ENCODE data around the gene DEFB131B. TPM values are rescaled to one million over a fixed set of nuclear protein-coding genes. Genes with fewer than 3 reads are reported as not detected.

DEFB131B gene
- total and polyA plus RNA-seq, 9 of the 15 experiments (the other 6 are each of a cell fraction or from before 2014, with no cell fraction given) = not detected

DNA sequence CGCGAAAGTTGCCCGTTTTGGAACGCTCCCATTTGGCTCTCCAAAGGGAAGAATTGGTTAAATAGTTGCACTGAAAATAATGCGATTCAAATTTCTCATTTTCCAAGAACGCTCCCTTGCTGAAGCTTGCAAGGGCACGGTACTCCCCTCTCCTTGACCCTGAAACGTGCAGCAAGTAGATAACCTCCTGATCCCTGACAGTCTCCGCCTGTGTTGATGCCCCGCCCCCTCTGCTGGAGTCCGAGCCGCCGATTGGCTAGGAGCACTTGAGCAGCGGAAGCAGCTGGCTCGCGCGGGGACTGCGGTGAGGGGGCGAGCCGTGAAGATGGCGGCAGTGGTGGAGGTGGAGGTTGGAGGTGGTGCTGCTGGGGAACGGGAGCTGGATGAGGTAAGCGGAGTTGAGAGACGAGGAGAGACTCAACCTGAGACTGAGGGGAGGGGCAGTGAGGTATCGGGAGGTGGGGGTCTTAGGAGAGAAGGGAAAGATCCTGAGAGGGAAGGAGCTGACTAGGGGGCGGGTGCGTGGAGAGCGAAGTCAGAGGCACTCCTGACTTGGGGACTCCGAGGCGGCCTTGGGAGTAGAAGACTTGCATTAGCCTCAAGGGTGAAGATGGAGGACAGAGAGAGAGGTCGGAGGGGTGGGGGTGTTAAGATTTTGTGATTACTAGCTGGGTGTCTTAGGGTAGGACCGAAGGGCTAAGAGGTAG lies 50.6 kb downstream of the DEFB131B start, which contains the start of gene RNF121 (continued):
- TF ChIP-seq, protein P1, sequence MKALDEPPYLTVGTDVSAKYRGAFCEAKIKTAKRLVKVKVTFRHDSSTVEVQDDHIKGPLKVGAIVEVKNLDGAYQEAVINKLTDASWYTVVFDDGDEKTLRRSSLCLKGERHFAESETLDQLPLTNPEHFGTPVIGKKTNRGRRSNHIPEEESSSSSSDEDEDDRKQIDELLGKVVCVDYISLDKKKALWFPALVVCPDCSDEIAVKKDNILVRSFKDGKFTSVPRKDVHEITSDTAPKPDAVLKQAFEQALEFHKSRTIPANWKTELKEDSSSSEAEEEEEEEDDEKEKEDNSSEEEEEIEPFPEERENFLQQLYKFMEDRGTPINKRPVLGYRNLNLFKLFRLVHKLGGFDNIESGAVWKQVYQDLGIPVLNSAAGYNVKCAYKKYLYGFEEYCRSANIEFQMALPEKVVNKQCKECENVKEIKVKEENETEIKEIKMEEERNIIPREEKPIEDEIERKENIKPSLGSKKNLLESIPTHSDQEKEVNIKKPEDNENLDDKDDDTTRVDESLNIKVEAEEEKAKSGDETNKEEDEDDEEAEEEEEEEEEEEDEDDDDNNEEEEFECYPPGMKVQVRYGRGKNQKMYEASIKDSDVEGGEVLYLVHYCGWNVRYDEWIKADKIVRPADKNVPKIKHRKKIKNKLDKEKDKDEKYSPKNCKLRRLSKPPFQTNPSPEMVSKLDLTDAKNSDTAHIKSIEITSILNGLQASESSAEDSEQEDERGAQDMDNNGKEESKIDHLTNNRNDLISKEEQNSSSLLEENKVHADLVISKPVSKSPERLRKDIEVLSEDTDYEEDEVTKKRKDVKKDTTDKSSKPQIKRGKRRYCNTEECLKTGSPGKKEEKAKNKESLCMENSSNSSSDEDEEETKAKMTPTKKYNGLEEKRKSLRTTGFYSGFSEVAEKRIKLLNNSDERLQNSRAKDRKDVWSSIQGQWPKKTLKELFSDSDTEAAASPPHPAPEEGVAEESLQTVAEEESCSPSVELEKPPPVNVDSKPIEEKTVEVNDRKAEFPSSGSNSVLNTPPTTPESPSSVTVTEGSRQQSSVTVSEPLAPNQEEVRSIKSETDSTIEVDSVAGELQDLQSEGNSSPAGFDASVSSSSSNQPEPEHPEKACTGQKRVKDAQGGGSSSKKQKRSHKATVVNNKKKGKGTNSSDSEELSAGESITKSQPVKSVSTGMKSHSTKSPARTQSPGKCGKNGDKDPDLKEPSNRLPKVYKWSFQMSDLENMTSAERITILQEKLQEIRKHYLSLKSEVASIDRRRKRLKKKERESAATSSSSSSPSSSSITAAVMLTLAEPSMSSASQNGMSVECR (CRISPR knock-in tag; IDR thresholded peaks at IDR 0.05) = peak; percentile 92
- TF ChIP-seq CHD4 (IDR thresholded peaks at IDR 0.05; ENCODE audit: insufficient read depth, insufficient replicate concordance, low read depth, low read length, poor library complexity, severe bottlenecking) (no peak), POLR2A (conservative IDR thresholded peaks at IDR 0.05) (peak; percentile 91), ZNF3 (CRISPR knock-in tag; IDR thresholded peaks at IDR 0.05) (no peak), ARHGAP35 (IDR thresholded peaks at IDR 0.05; ENCODE audit: partially characterized antibody) (no peak), RBM15 (IDR thresholded peaks at IDR 0.05; ENCODE audit: insufficient read depth, low read length) (no peak), SMARCA4 (IDR thresholded peaks at IDR 0.05) (no peak), XRCC4 (IDR thresholded peaks at IDR 0.05; ENCODE audit: extremely low read depth, insufficient read depth, insufficient read length) (no peak), PHF20 (IDR thresholded peaks at IDR 0.05; ENCODE audit: partially characterized antibody) (peak; percentile 81), ZBTB1 (CRISPR knock-in tag; IDR thresholded peaks at IDR 0.05; ENCODE audit: borderline replicate concordance, low read depth) (no peak), GATA2 (CRISPR knock-in tag; IDR thresholded peaks at IDR 0.05) (no peak), POLR2G (IDR thresholded peaks at IDR 0.05; ENCODE audit: low read depth, low read length) (peak; percentile 90), CEBPG (CRISPR knock-in tag; IDR thresholded peaks at IDR 0.05) (no peak), CEBPG (tag; conservative IDR thresholded peaks at IDR 0.05 in 1 of 2, IDR thresholded peaks at IDR 0.05 in 1 of 2) (no peak), POU5F1 (IDR thresholded peaks at IDR 0.05; ENCODE audit: borderline replicate concordance, low read depth, low read length, partially characterized antibody) (no peak), TAF7 (tag; IDR thresholded peaks at IDR 0.05) (peak; percentile 97), ZKSCAN3 (CRISPR knock-in tag; IDR thresholded peaks at IDR 0.05) (no peak)
- TF ChIP-seq, protein P2, sequence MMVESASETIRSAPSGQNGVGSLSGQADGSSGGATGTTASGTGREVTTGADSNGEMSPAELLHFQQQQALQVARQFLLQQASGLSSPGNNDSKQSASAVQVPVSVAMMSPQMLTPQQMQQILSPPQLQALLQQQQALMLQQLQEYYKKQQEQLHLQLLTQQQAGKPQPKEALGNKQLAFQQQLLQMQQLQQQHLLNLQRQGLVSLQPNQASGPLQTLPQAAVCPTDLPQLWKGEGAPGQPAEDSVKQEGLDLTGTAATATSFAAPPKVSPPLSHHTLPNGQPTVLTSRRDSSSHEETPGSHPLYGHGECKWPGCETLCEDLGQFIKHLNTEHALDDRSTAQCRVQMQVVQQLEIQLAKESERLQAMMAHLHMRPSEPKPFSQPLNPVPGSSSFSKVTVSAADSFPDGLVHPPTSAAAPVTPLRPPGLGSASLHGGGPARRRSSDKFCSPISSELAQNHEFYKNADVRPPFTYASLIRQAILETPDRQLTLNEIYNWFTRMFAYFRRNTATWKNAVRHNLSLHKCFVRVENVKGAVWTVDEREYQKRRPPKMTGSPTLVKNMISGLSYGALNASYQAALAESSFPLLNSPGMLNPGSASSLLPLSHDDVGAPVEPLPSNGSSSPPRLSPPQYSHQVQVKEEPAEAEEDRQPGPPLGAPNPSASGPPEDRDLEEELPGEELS (CRISPR knock-in tag; IDR thresholded peaks at IDR 0.05; ENCODE audit: borderline replicate concordance) = 0 out of 2 replicates have a peak, but pooled peaks have one; percentile 47
- TF ChIP-seq, protein P3, sequence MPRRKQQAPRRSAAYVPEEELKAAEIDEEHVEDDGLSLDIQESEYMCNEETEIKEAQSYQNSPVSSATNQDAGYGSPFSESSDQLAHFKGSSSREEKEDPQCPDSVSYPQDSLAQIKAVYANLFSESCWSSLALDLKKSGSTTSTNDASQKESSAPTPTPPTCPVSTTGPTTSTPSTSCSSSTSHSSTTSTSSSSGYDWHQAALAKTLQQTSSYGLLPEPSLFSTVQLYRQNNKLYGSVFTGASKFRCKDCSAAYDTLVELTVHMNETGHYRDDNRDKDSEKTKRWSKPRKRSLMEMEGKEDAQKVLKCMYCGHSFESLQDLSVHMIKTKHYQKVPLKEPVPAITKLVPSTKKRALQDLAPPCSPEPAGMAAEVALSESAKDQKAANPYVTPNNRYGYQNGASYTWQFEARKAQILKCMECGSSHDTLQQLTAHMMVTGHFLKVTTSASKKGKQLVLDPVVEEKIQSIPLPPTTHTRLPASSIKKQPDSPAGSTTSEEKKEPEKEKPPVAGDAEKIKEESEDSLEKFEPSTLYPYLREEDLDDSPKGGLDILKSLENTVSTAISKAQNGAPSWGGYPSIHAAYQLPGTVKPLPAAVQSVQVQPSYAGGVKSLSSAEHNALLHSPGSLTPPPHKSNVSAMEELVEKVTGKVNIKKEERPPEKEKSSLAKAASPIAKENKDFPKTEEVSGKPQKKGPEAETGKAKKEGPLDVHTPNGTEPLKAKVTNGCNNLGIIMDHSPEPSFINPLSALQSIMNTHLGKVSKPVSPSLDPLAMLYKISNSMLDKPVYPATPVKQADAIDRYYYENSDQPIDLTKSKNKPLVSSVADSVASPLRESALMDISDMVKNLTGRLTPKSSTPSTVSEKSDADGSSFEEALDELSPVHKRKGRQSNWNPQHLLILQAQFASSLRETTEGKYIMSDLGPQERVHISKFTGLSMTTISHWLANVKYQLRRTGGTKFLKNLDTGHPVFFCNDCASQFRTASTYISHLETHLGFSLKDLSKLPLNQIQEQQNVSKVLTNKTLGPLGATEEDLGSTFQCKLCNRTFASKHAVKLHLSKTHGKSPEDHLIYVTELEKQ (CRISPR knock-in tag; IDR thresholded peaks at IDR 0.05) = no peak

All from K562 (cell line).